ENCODE results near the gene ALDH1A1.

Gene ALDH1A1

GRCh38 chr9:72883875-72884274 is 69.0 kb downstream of the ALDH1A1 start:
- DNase-seq (ENCODE audit: extremely low read depth, low read depth): no peak
- no peak for TF ChIP-seq CTCF (IDR thresholded peaks at IDR 0.05; ENCODE audit: low read depth, low read length, missing control alignments)
- no peak overlapping the region for H3K4me3 ChIP-seq (replicated peaks; ENCODE audit: low read depth, low read length)

- no peak for DNase-seq (ENCODE audit: extremely low read depth, low read depth)
- H3K4me3 ChIP-seq (replicated peaks; ENCODE audit: low read depth, low read length): no peak overlapping the region
- TF ChIP-seq CTCF (IDR thresholded peaks at IDR 0.05; ENCODE audit: low read depth, low read length, missing control alignments): no peak
Observed at GRCh38 chr9:72882117-72882775, 70.6 kb downstream of the ALDH1A1 start.

GRCh38 chr9:72880821-72881220 is 72.0 kb downstream of the ALDH1A1 start:
- TF ChIP-seq CTCF (IDR thresholded peaks at IDR 0.05; ENCODE audit: low read depth, low read length, missing control alignments): no peak
- DNase-seq (ENCODE audit: extremely low read depth, low read depth): no peak
- H3K4me3 ChIP-seq (replicated peaks; ENCODE audit: low read depth, low read length): no peak overlapping the region

GRCh38 chr9:72875221-72875620 is 77.6 kb downstream of the ALDH1A1 start:
- no peak for TF ChIP-seq CTCF (IDR thresholded peaks at IDR 0.05; ENCODE audit: low read depth, low read length, missing control alignments)
- no peak for DNase-seq (ENCODE audit: extremely low read depth, low read depth)
- no peak overlapping the region for H3K4me3 ChIP-seq (replicated peaks; ENCODE audit: low read depth, low read length)

GRCh38 chr9:72874344-72874743 is 78.5 kb downstream of the ALDH1A1 start:
- DNase-seq (ENCODE audit: extremely low read depth, low read depth): no peak
- no peak for TF ChIP-seq CTCF (IDR thresholded peaks at IDR 0.05; ENCODE audit: low read depth, low read length, missing control alignments)

GRCh38 chr9:72873456-72873855 is 79.4 kb downstream of the ALDH1A1 start:
- no peak for DNase-seq (ENCODE audit: extremely low read depth, low read depth)
- no peak overlapping the region for H3K4me3 ChIP-seq (replicated peaks; ENCODE audit: low read depth, low read length)
- no peak for TF ChIP-seq CTCF (IDR thresholded peaks at IDR 0.05; ENCODE audit: low read depth, low read length, missing control alignments)

More at GRCh38 chr9:72874344-72874743, 78.5 kb downstream of the ALDH1A1 start:
- H3K4me3 ChIP-seq (replicated peaks; ENCODE audit: low read depth, low read length): no peak overlapping the region

- no peak for DNase-seq (ENCODE audit: extremely low read depth, low read depth)
- no peak overlapping the region for H3K4me3 ChIP-seq (replicated peaks; ENCODE audit: low read depth, low read length)
- TF ChIP-seq CTCF (IDR thresholded peaks at IDR 0.05; ENCODE audit: low read depth, low read length, missing control alignments): no peak
Observed at GRCh38 chr9:72872718-72873117, 80.1 kb downstream of the ALDH1A1 start.
